HL-60 (cell line): ENCODE data around the gene ATP13A3.

Experiments
- CTCF ChIP-seq: IDR thresholded peaks from one replicate; pipeline ENCODE4 v1.5.1; 2011; ENCODE audit warnings: low read length, control low read depth, inconsistent platforms; ENCODE audit not compliant: insufficient read depth
- POLR2AphosphoS5 ChIP-seq: IDR thresholded peaks from 2 replicates; pipeline ENCODE4 v1.6.1; 2012; ENCODE audit warnings: low read depth

- TF ChIP-seq POLR2AphosphoS5 (no peak), CTCF (no peak)
Measured at GRCh38 chr3:194508491-194509453, 22.0 kb upstream of the ATP13A3 start.
